Mucosa of gallbladder (tissue), 1 donor: ENCODE data around the gene SSNA1. TPM values are rescaled to one million over a fixed set of nuclear protein-coding genes. Genes with fewer than 3 reads are reported as not detected.

Experiments
- DNase-seq: peaks from one replicate; pipeline ENCODE4 v3.0.0-alpha.2; 2020; ENCODE audit warnings: low spot score
- total RNA-seq: library from RNA; stranded (reverse); gene quantifications from one replicate; pipeline ENCODE4 v1.2.1, GENCODE V29; 2021
- donor health status: DM: no; HTN: no; CAD: no.

The SSNA1 gene
- total RNA-seq, 1 donor from 2014 or later = 65.7 TPM

GRCh38 chr9:137182836-137183235 lies 5.6 kb upstream of the SSNA1 start:
- no peak for DNase-seq

GRCh38 chr9:137183980-137184595 lies 4.4 kb upstream of the SSNA1 start:
- DNase-seq = no peak

- no peak for DNase-seq
Measured at GRCh38 chr9:137184881-137185660, 3.4 kb upstream of the SSNA1 start.

GRCh38 chr9:137185921-137186320 lies 2.6 kb upstream of the SSNA1 start:
- DNase-seq = no peak

- no peak for DNase-seq
Measured at GRCh38 chr9:137186385-137186784, 2.1 kb upstream of the SSNA1 start.

GRCh38 chr9:137187386-137187785 lies 1.1 kb upstream of the SSNA1 start:
- DNase-seq = no peak

- no peak for DNase-seq
Measured at GRCh38 chr9:137188086-137188489, 388 bp upstream of the SSNA1 start.

- DNase-seq = no peak
Measured at GRCh38 chr9:137189297-137190295, 1.1 kb downstream of the SSNA1 start.

GRCh38 chr9:137190315-137190856 lies 1.9 kb downstream of the SSNA1 start:
- DNase-seq = no peak

GRCh38 chr9:137191245-137191644 lies 2.8 kb downstream of the SSNA1 start:
- DNase-seq = no peak

GRCh38 chr9:137191691-137192447 lies 3.4 kb downstream of the SSNA1 start:
- no peak for DNase-seq

- DNase-seq = no peak
Measured at GRCh38 chr9:137192448-137192780, 3.9 kb downstream of the SSNA1 start.

- no peak for DNase-seq
Measured at GRCh38 chr9:137192859-137193258, 4.4 kb downstream of the SSNA1 start.

- DNase-seq = no peak
Measured at GRCh38 chr9:137193771-137194170, 5.3 kb downstream of the SSNA1 start.

GRCh38 chr9:137194388-137194787 lies 5.9 kb downstream of the SSNA1 start:
- DNase-seq = peak; percentile 47

- DNase-seq = peak; percentile 50
Measured at GRCh38 chr9:137194909-137195308, 6.4 kb downstream of the SSNA1 start.

- peak; percentile 34 for DNase-seq
Measured at GRCh38 chr9:137195525-137196220, 7.2 kb downstream of the SSNA1 start.

GRCh38 chr9:137198051-137198901 lies 9.8 kb downstream of the SSNA1 start:
- peak; percentile 77 for DNase-seq

GRCh38 chr9:137198902-137199283 lies 10.4 kb downstream of the SSNA1 start:
- no peak for DNase-seq
